WTC11 (cell line): ENCODE measurements around the gene RBM34. TPM values are rescaled to one million over a fixed set of nuclear protein-coding genes. Genes with fewer than 3 reads are reported as not detected.

Experiments
- ATAC-seq: fragments of 200-7000 bp; cut with Tn5 transposase; 2 replicates; pipeline ENCODE4 v1.10.0; 2021; ENCODE audit warnings: mild to moderate bottlenecking, moderate library complexity
- CTCF ChIA-PET: fragments of 300-600 bp; sonication (Branson Sonifier 250); formaldehyde crosslinking; loops from one replicate; lab custom pipeline; 2021; ENCODE audit warnings: antibody characterized with exemption; lab: Charles Lee
- POLR2A ChIA-PET: fragments of 350-600 bp; sonication (Branson Sonifier 250); formaldehyde crosslinking; loops from one replicate; lab custom pipeline; 2021; ENCODE audit warnings: antibody characterized with exemption; lab: Charles Lee
- DNase-seq: peaks from one replicate; pipeline ENCODE4 v3.0.0; 2021; ENCODE audit warnings: low spot score
- H3K27ac Mint-ChIP-seq: 2 replicates; pipeline ENCODE4 v1.8.0; 2021; ENCODE audit warnings: mixed read lengths
- H3K27me3 Mint-ChIP-seq: 2 replicates; pipeline ENCODE4 v1.8.0; 2021; ENCODE audit warnings: low read depth, mild to moderate bottlenecking, moderate library complexity, mixed read lengths
- H3K36me3 Mint-ChIP-seq: 2 replicates; pipeline ENCODE4 v1.8.0; 2021; ENCODE audit warnings: mixed read lengths
- H3K4me1 Mint-ChIP-seq: 2 replicates; pipeline ENCODE4 v1.8.0; 2022; ENCODE audit warnings: mixed read lengths
- H3K4me3 Mint-ChIP-seq: 2 replicates; pipeline ENCODE4 v1.8.0; 2021; ENCODE audit warnings: mild to moderate bottlenecking, moderate library complexity, mixed read lengths
- H3K9me3 Mint-ChIP-seq: 2 replicates; pipeline ENCODE4 v1.8.0; 2021; ENCODE audit warnings: mixed read lengths
- ATF3 ChIP-seq: sonication (generic); formaldehyde crosslinking; conservative IDR thresholded peaks from 2 replicates; pipeline ENCODE4 v1.8.1; 2022; ENCODE audit warnings: mild to moderate bottlenecking, missing genetic modification reagents
- ATF6 ChIP-seq: sonication (generic); formaldehyde crosslinking; IDR thresholded peaks from 2 replicates; pipeline ENCODE4 v1.8.1; 2023; ENCODE audit warnings: mild to moderate bottlenecking, missing genetic modification reagents
- CDX4 ChIP-seq: fragments of 250-450 bp; sonication (Bioruptor Pico); IDR thresholded peaks from 2 replicates; pipeline ENCODE4 v1.9.0; 2021; ENCODE audit warnings: moderate library complexity, mild to moderate bottlenecking, inconsistent platforms, borderline replicate concordance
- ELF4 ChIP-seq: sonication (generic); formaldehyde crosslinking; IDR thresholded peaks from 2 replicates; pipeline ENCODE4 v1.8.1; 2022; ENCODE audit warnings: low read depth, mild to moderate bottlenecking, moderate library complexity, missing genetic modification reagents
- ESRRA ChIP-seq: sonication (generic); formaldehyde crosslinking; IDR thresholded peaks from 2 replicates; pipeline ENCODE4 v1.8.1; 2022; ENCODE audit warnings: mild to moderate bottlenecking, missing genetic modification reagents, borderline replicate concordance
- FOXJ3 ChIP-seq: sonication (generic); formaldehyde crosslinking; IDR thresholded peaks from 2 replicates; pipeline ENCODE4 v1.9.0; 2021; ENCODE audit warnings: missing genetic modification reagents, mild to moderate bottlenecking, borderline replicate concordance
- FOXP4 ChIP-seq: sonication (generic); formaldehyde crosslinking; IDR thresholded peaks from 2 replicates; pipeline ENCODE4 v1.8.0; 2022; ENCODE audit warnings: mild to moderate bottlenecking, missing genetic modification reagents
- GRHL2 ChIP-seq: fragments of 250-450 bp; sonication (Bioruptor Pico); IDR thresholded peaks from 2 replicates; pipeline ENCODE4 v1.8.0; 2022; ENCODE audit warnings: mild to moderate bottlenecking, moderate library complexity; ENCODE audit not compliant: insufficient replicate concordance, severe bottlenecking
- KAT7 ChIP-seq: sonication (generic); formaldehyde crosslinking; IDR thresholded peaks from 2 replicates; pipeline ENCODE4 v1.8.1; 2023; ENCODE audit warnings: missing genetic modification reagents, mild to moderate bottlenecking, borderline replicate concordance
- MAX ChIP-seq: sonication (generic); formaldehyde crosslinking; IDR thresholded peaks from 2 replicates; pipeline ENCODE4 v1.8.0; 2022; ENCODE audit warnings: mild to moderate bottlenecking, missing genetic modification reagents
- MLX ChIP-seq: sonication (generic); formaldehyde crosslinking; IDR thresholded peaks from 2 replicates; pipeline ENCODE4 v1.8.1; 2023; ENCODE audit warnings: mild to moderate bottlenecking, missing genetic modification reagents, moderate library complexity
- NFATC4 ChIP-seq: fragments of 250-450 bp; sonication (Bioruptor Pico); IDR thresholded peaks from 2 replicates; pipeline ENCODE4 v1.9.0; 2021; ENCODE audit warnings: mild to moderate bottlenecking
- NR3C1 ChIP-seq: sonication (generic); formaldehyde crosslinking; conservative IDR thresholded peaks from 2 replicates; pipeline ENCODE4 v1.8.1; 2023; ENCODE audit warnings: low read depth, mild to moderate bottlenecking, missing genetic modification reagents
- RORB ChIP-seq: fragments of 250-450 bp; sonication (Bioruptor Pico); IDR thresholded peaks from 2 replicates; pipeline ENCODE4 v1.9.0; 2021; ENCODE audit warnings: mild to moderate bottlenecking
- SP1 ChIP-seq: sonication (generic); formaldehyde crosslinking; conservative IDR thresholded peaks from 2 replicates; pipeline ENCODE4 v1.8.1; 2022; ENCODE audit warnings: missing genetic modification reagents
- TCF7 ChIP-seq: sonication (generic); formaldehyde crosslinking; IDR thresholded peaks from 2 replicates; pipeline ENCODE4 v1.8.0; 2022; ENCODE audit warnings: mild to moderate bottlenecking, low read depth, missing genetic modification reagents, moderate library complexity
- TEAD4 ChIP-seq: sonication (generic); formaldehyde crosslinking; IDR thresholded peaks from 2 replicates; pipeline ENCODE4 v1.8.0; 2022; ENCODE audit warnings: mild to moderate bottlenecking, missing genetic modification reagents
- USF2 ChIP-seq: sonication (generic); formaldehyde crosslinking; IDR thresholded peaks from 2 replicates; pipeline ENCODE4 v1.8.1; 2023; ENCODE audit warnings: mild to moderate bottlenecking, missing genetic modification reagents, moderate library complexity
- ZBTB21 ChIP-seq: sonication (generic); formaldehyde crosslinking; IDR thresholded peaks from 2 replicates; pipeline ENCODE4 v1.8.1; 2023; ENCODE audit warnings: mild to moderate bottlenecking, missing genetic modification reagents, borderline replicate concordance
- ZNF121 ChIP-seq: sonication (generic); formaldehyde crosslinking; IDR thresholded peaks from 2 replicates; pipeline ENCODE4 v1.8.0; 2023; ENCODE audit warnings: missing genetic modification reagents
- ZNF416 ChIP-seq: fragments of 250-450 bp; sonication (Bioruptor Pico); IDR thresholded peaks from 2 replicates; pipeline ENCODE4 v1.9.0; 2021; ENCODE audit warnings: mild to moderate bottlenecking, inconsistent platforms
- ZNF423 ChIP-seq: fragments of 250-450 bp; sonication (Bioruptor Pico); IDR thresholded peaks from 2 replicates; pipeline ENCODE4 v2.1.2; 2022; ENCODE audit warnings: mild to moderate bottlenecking, moderate library complexity
- ZNF512 ChIP-seq: sonication (generic); formaldehyde crosslinking; IDR thresholded peaks from 2 replicates; pipeline ENCODE4 v1.8.1; 2022; ENCODE audit warnings: missing genetic modification reagents, borderline replicate concordance
- ZNF671 ChIP-seq: fragments of 250-450 bp; sonication (Bioruptor Pico); IDR thresholded peaks from 2 replicates; pipeline ENCODE4 v1.8.0; 2021; ENCODE audit warnings: mild to moderate bottlenecking
- total RNA-seq: library from RNA; stranded (reverse); gene quantifications from 3 replicates; pipeline ENCODE4 v1.2.3, GENCODE V29; 2021

RBM34 gene
- total RNA-seq, 1 experiment from 2014 or later: 112 TPM

GRCh38 chr1:235169986-235170385, 8.9 kb upstream of the RBM34 start:
- peaks cover 43% of the 10 kb centered on the region for H3K36me3 Mint-ChIP-seq
- TF ChIP-seq CDX4 (CRISPR knock-in tag): no peak
- no peak for TF ChIP-seq RORB
- no peak for TF ChIP-seq FOXP4 (CRISPR knock-in tag)
- TF ChIP-seq ZBTB21 (CRISPR knock-in tag): no peak
- no peak for TF ChIP-seq NFATC4 (CRISPR knock-in tag)
- TF ChIP-seq NR3C1: no peak
- CTCF ChIA-PET: interaction anchor here (0.7 kb wide), 1 partner anchor 43 kb away, joined by 6 read pairs; no protein-coding TSS in a partner anchor
- POLR2A ChIA-PET: no interaction called here
- no peak overlapping the region for H3K4me3 Mint-ChIP-seq
- no peaks in the 10 kb centered on the region for H3K9me3 Mint-ChIP-seq
- H3K27ac Mint-ChIP-seq: no peak overlapping the region
- H3K4me1 Mint-ChIP-seq: no peaks in the 10 kb centered on the region
- ATAC-seq (no peak), DNase-seq (no peak)
- H3K27me3 Mint-ChIP-seq: no peaks in the 10 kb centered on the region

GRCh38 chr1:235168375-235168774, 7.3 kb upstream of the RBM34 start:
- Mint-ChIP-seq H3K27me3 (no peaks in the 10 kb centered on the region), H3K4me3 (no peak overlapping the region), H3K36me3 (peaks cover 29% of the 10 kb centered on the region), H3K27ac (no peak overlapping the region), H3K4me1 (no peaks in the 10 kb centered on the region), H3K9me3 (no peaks in the 10 kb centered on the region)
- DNase-seq: no peak
- POLR2A ChIA-PET: interaction anchor here (0.6 kb wide), 1 partner anchor 1162 kb away, joined by 3 read pairs; no protein-coding TSS in a partner anchor
- CTCF ChIA-PET: no interaction called here
- no peak for TF ChIP-seq ZNF121 (CRISPR knock-in tag)
- no peak for TF ChIP-seq GRHL2 (CRISPR knock-in tag)
- TF ChIP-seq ATF6 (CRISPR knock-in tag): no peak
- no peak for TF ChIP-seq SP1 (CRISPR knock-in tag)
- no peak for TF ChIP-seq ELF4 (CRISPR knock-in tag)
- TF ChIP-seq MAX (CRISPR knock-in tag): no peak
- no peak for TF ChIP-seq KAT7 (CRISPR knock-in tag)
- no peak for TF ChIP-seq ATF3 (CRISPR knock-in tag)
- TF ChIP-seq TCF7 (CRISPR knock-in tag): no peak
- ATAC-seq: no peak

GRCh38 chr1:235161685-235162327, 756 bp upstream of the RBM34 start:
- Mint-ChIP-seq H3K4me1 (peaks cover 12% of the 10 kb centered on the region), H3K9me3 (no peaks in the 10 kb centered on the region), H3K27me3 (no peaks in the 10 kb centered on the region), H3K36me3 (peaks cover 7% of the 10 kb centered on the region), H3K4me3 (peak overlapping the region; percentile 94), H3K27ac (peak overlapping the region; percentile 97)
- CTCF ChIA-PET: interaction anchor here (1.2 to 1.3 kb wide), 2 partner anchors 33 to 254 kb away, joined by 3 to 5 read pairs; partner anchors contain the start of gene TOMM20
- DNase-seq (no peak), ATAC-seq (peak; percentile 23)
- POLR2A ChIA-PET: interaction anchor here (1.0 to 1.4 kb wide), 3 partner anchors 33 to 262 kb away, joined by 3 to 7 read pairs (median 3); partner anchors contain the start of gene TOMM20
- no peak for TF ChIP-seq ELF4 (CRISPR knock-in tag)
- no peak for TF ChIP-seq TEAD4
- TF ChIP-seq ZNF423 (CRISPR knock-in tag): no peak
- no peak for TF ChIP-seq ZNF416 (CRISPR knock-in tag)
- no peak for TF ChIP-seq FOXJ3 (CRISPR knock-in tag)
- no peak for TF ChIP-seq ZNF671
- no peak for TF ChIP-seq MLX (CRISPR knock-in tag)
- no peak for TF ChIP-seq ESRRA (CRISPR knock-in tag)
- no peak for TF ChIP-seq ZNF512 (CRISPR knock-in tag)
- no peak for TF ChIP-seq USF2 (CRISPR knock-in tag)
